H1 (cell line): ENCODE data around the gene RASL10B.

Experiments used
- CBX5 ChIP-seq: fragments of 300-800, 300-1000 bp; sonication (generic); IDR thresholded peaks from 2 replicates; pipeline ENCODE4 v1.7.1; 2016; ENCODE audit warnings: antibody characterized with exemption, low read length, low read depth
- CEBPB ChIP-seq: IDR thresholded peaks from 2 replicates; pipeline ENCODE4 v1.6.1; 2012; ENCODE audit warnings: low read depth, low read length
- CHD1 ChIP-seq: IDR thresholded peaks from 2 replicates; pipeline ENCODE4 v1.6.1; 2012; ENCODE audit warnings: low read depth, low read length, improper control_type of control experiment
- EP300 ChIP-seq, 2 experiments: IDR thresholded peaks; 1 replicate in 1 of 2; 2 replicates in 1 of 2; pipeline ENCODE4 v1.6.1; 2011 to 2012; ENCODE audit warnings: low read depth in 2 of 2, low read length in 2 of 2, mild to moderate bottlenecking in 2 of 2, borderline replicate concordance in 1 of 2, inconsistent platforms in 1 of 2, moderate library complexity in 1 of 2
- EZH2 ChIP-seq: fragments of 200-600 bp; sonication (generic); IDR thresholded peaks from 2 replicates; pipeline ENCODE4 v1.7.1; 2012; ENCODE audit warnings: low read depth, mild to moderate bottlenecking, moderate library complexity, low read length, inconsistent platforms; ENCODE audit not compliant: severe bottlenecking
- HDAC2 ChIP-seq, 2 experiments: fragments of 300-600 bp in 1 of 2; sonication (generic) in 1 of 2; IDR thresholded peaks; 2 replicates each; pipeline ENCODE4 v1.6.1; 2011 to 2012; ENCODE audit warnings: low read depth in 2 of 2, low read length in 2 of 2, mild to moderate bottlenecking in 2 of 2, moderate library complexity in 2 of 2, borderline replicate concordance in 1 of 2, inconsistent platforms in 1 of 2
- JUN ChIP-seq: IDR thresholded peaks from 2 replicates; pipeline ENCODE4 v1.6.1; 2011; ENCODE audit warnings: low read depth, mild to moderate bottlenecking, improper control_type of control experiment, low read length
- MAX ChIP-seq: IDR thresholded peaks from 2 replicates; pipeline ENCODE4 v1.6.1; 2012; ENCODE audit warnings: inconsistent platforms
- RAD21 ChIP-seq, 2 experiments: IDR thresholded peaks in 1 of 2; conservative IDR thresholded peaks in 1 of 2; 2 replicates each; pipeline ENCODE4 v1.6.1; 2011; ENCODE audit warnings: low read depth in 2 of 2, low read length in 2 of 2, improper control_type of control experiment in 1 of 2, inconsistent platforms in 1 of 2, mild to moderate bottlenecking in 1 of 2, moderate library complexity in 1 of 2
- SP1 ChIP-seq: IDR thresholded peaks from 2 replicates; pipeline ENCODE4 v1.6.1; 2011; ENCODE audit warnings: low read depth, low read length
- SP2 ChIP-seq: IDR thresholded peaks from 2 replicates; pipeline ENCODE4 v1.6.1; 2012; ENCODE audit warnings: mild to moderate bottlenecking, low read length, inconsistent platforms
- USF2 ChIP-seq: IDR thresholded peaks from 2 replicates; pipeline ENCODE4 v1.6.1; 2011; ENCODE audit warnings: low read length, improper control_type of control experiment
- TF ChIP-seq, protein P1 (sequence below), 3 experiments: IDR thresholded peaks; 1 replicate in 2 of 3; 2 replicates in 1 of 3; pipeline versions ENCODE4 v1.5.1 to v1.6.1; 2011; ENCODE audit warnings: low read length in 3 of 3, mild to moderate bottlenecking in 3 of 3, inconsistent platforms in 2 of 3, low read depth in 1 of 3, moderate library complexity in 1 of 3; ENCODE audit not compliant: insufficient read depth in 1 of 3; ENCODE audit errors: control extremely low read depth in 1 of 3

DNA sequence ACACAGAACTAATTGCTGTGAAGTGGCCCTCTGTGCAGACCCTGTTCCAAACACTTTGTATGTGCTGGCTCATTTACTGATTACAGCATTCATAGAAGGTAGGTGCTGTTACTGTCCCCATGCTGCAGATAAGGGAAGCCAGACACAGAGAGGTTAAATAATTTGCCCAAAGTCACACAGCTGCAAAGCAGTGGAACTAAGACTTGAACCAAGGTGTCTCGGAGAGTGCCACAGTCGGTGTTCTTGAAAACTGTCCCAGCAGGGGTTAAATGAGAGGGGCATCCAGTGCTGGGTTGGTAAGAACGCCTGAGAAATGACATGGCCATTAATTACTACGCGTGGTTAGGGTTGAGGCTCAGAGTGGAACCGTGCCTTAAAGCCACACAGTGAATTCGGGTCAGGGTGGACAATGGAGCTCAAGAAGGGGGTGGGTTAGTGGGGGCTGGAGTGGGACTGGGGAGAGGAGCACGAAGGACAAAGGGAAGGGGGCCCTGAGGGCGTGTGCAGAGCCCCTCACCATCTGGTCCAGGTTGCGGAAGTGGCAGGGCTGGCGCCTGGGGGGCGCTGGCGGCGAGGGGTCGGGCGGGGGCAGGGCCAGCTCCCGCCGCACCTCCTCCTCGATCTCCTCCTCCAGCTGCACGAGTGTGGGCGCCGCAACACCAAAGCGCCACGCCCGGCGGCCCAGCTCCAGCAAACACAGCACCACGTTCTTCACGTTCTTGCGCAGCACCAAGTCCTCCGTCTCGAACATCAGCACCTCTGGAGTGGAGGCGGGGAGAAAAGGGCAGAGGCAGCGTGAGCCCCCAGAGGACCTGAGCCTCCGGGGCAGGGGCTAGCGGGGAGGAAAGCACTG, 18.3 kb downstream of the RASL10B start:
- TF ChIP-seq SP1: no peak
- TF ChIP-seq SP2: no peak
- TF ChIP-seq EP300 (IDR thresholded peaks at IDR 0.05; ENCODE audit: borderline replicate concordance in 1 of 2, low read depth in 2 of 2, low read length in 2 of 2): no peak
- TF ChIP-seq CBX5: no peak
- TF ChIP-seq EZH2: no peak
- TF ChIP-seq, protein P1, sequence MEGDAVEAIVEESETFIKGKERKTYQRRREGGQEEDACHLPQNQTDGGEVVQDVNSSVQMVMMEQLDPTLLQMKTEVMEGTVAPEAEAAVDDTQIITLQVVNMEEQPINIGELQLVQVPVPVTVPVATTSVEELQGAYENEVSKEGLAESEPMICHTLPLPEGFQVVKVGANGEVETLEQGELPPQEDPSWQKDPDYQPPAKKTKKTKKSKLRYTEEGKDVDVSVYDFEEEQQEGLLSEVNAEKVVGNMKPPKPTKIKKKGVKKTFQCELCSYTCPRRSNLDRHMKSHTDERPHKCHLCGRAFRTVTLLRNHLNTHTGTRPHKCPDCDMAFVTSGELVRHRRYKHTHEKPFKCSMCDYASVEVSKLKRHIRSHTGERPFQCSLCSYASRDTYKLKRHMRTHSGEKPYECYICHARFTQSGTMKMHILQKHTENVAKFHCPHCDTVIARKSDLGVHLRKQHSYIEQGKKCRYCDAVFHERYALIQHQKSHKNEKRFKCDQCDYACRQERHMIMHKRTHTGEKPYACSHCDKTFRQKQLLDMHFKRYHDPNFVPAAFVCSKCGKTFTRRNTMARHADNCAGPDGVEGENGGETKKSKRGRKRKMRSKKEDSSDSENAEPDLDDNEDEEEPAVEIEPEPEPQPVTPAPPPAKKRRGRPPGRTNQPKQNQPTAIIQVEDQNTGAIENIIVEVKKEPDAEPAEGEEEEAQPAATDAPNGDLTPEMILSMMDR (IDR thresholded peaks at IDR 0.05; ENCODE audit: control extremely low read depth in 1 of 3, insufficient read depth in 1 of 3, low read depth in 1 of 3, low read length in 3 of 3): peak in 2 of 3 experiments; percentile 4 to 6; a peak in 2 of 4 replicates
- no peak; the same call in 1 of the 2 replicates for TF ChIP-seq MAX
- no peak for TF ChIP-seq CHD1
- TF ChIP-seq HDAC2 (IDR thresholded peaks at IDR 0.05; ENCODE audit: borderline replicate concordance in 1 of 2, low read depth in 2 of 2, low read length in 2 of 2): no peak
- TF ChIP-seq USF2: no peak
- TF ChIP-seq JUN: no peak
- TF ChIP-seq RAD21 (IDR thresholded peaks at IDR 0.05 in 1 of 2, conservative IDR thresholded peaks at IDR 0.05 in 1 of 2; ENCODE audit: low read depth in 2 of 2, low read length in 2 of 2): no peak
- no peak for TF ChIP-seq CEBPB
